OCI-LY7 (cell line): ENCODE data around the gene EIF2AK3. TPM values are rescaled to one million over a fixed set of nuclear protein-coding genes. Genes with fewer than 3 reads are reported as not detected.

ENCODE experiments used
- BruUV-seq: library from RNA; stranded (reverse); fragments of 400-500 nt; replicated peaks from 2 replicates; lab custom pipeline; 2021; lab: Mats Ljungman, UMichigan
- CTCF ChIA-PET: fragments of 300-600 bp; sonication (Branson Sonifier 250); formaldehyde crosslinking; loops from one replicate; lab custom pipeline; 2022; ENCODE audit warnings: antibody characterized with exemption; ENCODE audit not compliant: unreplicated experiment; lab: Charles Lee
- POLR2A ChIA-PET: fragments of 300-600 bp; sonication (Branson Sonifier 250); formaldehyde crosslinking; loops from one replicate; lab custom pipeline; 2022; ENCODE audit warnings: antibody characterized with exemption; lab: Charles Lee
- DNase-seq: peaks from one replicate; pipeline ENCODE4 v3.0.0-alpha.2; 2015; ENCODE audit warnings: low spot score
- H2AFZ ChIP-seq: fragments of 200-600 bp; sonication (generic), shearing (Covaris generic); 2 replicates; pipeline ENCODE4 v1.6.1; 2014; ENCODE audit warnings: mild to moderate bottlenecking, antibody characterized with exemption, low read length, moderate library complexity
- H3K27ac ChIP-seq: fragments of 200-600 bp; sonication (generic); 2 replicates; pipeline ENCODE4 v1.5.1; 2014; ENCODE audit warnings: mixed run types, low read depth, mild to moderate bottlenecking, moderate library complexity, low read length, inconsistent platforms; ENCODE audit not compliant: poor library complexity, severe bottlenecking
- H3K36me3 ChIP-seq: fragments of 200-600 bp; sonication (generic); 2 replicates; pipeline ENCODE4 v1.6.1; 2014; ENCODE audit warnings: mild to moderate bottlenecking, antibody characterized with exemption, low read length, moderate library complexity, mixed read lengths; ENCODE audit not compliant: insufficient read depth
- H3K4me1 ChIP-seq: fragments of 200-600 bp; sonication (generic); 2 replicates; pipeline ENCODE4 v1.5.1; 2014; ENCODE audit warnings: mild to moderate bottlenecking, low read length; ENCODE audit not compliant: insufficient read depth, poor library complexity, severe bottlenecking
- H3K4me2 ChIP-seq: fragments of 200-600 bp; sonication (generic); 2 replicates; pipeline ENCODE4 v1.6.1; 2014; ENCODE audit warnings: mild to moderate bottlenecking, low read length
- H3K4me3 ChIP-seq: fragments of 200-600 bp; sonication (generic); 2 replicates; pipeline ENCODE4 v1.5.1; 2014; ENCODE audit warnings: mild to moderate bottlenecking, low read depth, low read length; ENCODE audit not compliant: poor library complexity, severe bottlenecking
- H3K79me2 ChIP-seq: fragments of 200-600 bp; sonication (generic); 2 replicates; pipeline ENCODE4 v1.6.1; 2016; ENCODE audit warnings: low read depth, mild to moderate bottlenecking, low read length, moderate library complexity, mixed read lengths; ENCODE audit not compliant: insufficient read depth
- H3K9me2 ChIP-seq: fragments of 200-600 bp; sonication (generic); 2 replicates; pipeline ENCODE4 v1.6.1; 2016; ENCODE audit warnings: mild to moderate bottlenecking, low read length, mixed read lengths; ENCODE audit not compliant: insufficient read depth
- H3K9me3 ChIP-seq: fragments of 200-600 bp; sonication (generic); 2 replicates; pipeline ENCODE4 v1.6.1; 2014; ENCODE audit warnings: mild to moderate bottlenecking, mixed run types, low read length, mixed read lengths
- H4K20me1 ChIP-seq: fragments of 200-600 bp; sonication (generic); 2 replicates; pipeline ENCODE4 v1.6.1; 2014; ENCODE audit warnings: mild to moderate bottlenecking, antibody characterized with exemption, low read length, moderate library complexity, mixed read lengths; ENCODE audit not compliant: insufficient read depth
- EZH2phosphoT487 ChIP-seq: fragments of 200-600 bp; sonication (generic); IDR thresholded peaks from 2 replicates; pipeline ENCODE4 v1.6.1; 2018; ENCODE audit warnings: low read depth, borderline replicate concordance, mild to moderate bottlenecking, mixed run types, antibody characterized with exemption, low read length, moderate library complexity, mixed read lengths
- intact Hi-C: fragments of 100-400 bp; cut with micrococcal nuclease; formaldehyde crosslinking; loops from one replicate; pipeline ENCODE4 v1.10.0; 2022; ENCODE audit not compliant: unreplicated experiment
- total RNA-seq, 2 experiments: library from RNA; depleted of rRNA in 1 of 2; stranded (reverse); fragments of >200 nt in 1 of 2; shearing (Covaris generic) in 1 of 2; gene quantifications; 2 replicates each; pipeline ENCODE4 v1.2.3, GENCODE V29; 2014 to 2022
- TF ChIP-seq, protein P1 (sequence below): fragments of 200-600 bp; sonication (generic); conservative IDR thresholded peaks from 2 replicates; pipeline ENCODE4 v1.5.1; 2014; ENCODE audit warnings: mild to moderate bottlenecking, antibody characterized with exemption, low read length, moderate library complexity, mixed read lengths

The EIF2AK3 gene
- total RNA-seq, 2 experiments from 2014 or later = 49.4 to 64.5 TPM

- BruUV-seq = no TSS peak
- Histone ChIP-seq H3K9me2 (no peaks in the 10 kb centered on the region), H2AFZ (no peak overlapping the region), H3K9me3 (no peaks in the 10 kb centered on the region), H3K4me2 (peak overlapping the region; percentile 96), H4K20me1 (no peaks in the 10 kb centered on the region; the same call in 1 of the 2 replicates), H3K27ac (peak overlapping the region; percentile 35), H3K4me3 (peak overlapping the region; percentile 22), H3K79me2 (peaks cover 100% of the 10 kb centered on the region), H3K4me1 (peaks cover 85% of the 10 kb centered on the region), H3K36me3 (peaks cover 71% of the 10 kb centered on the region)
- no peak for DNase-seq
- CTCF ChIA-PET = interaction anchor here (1.1 kb wide), 1 partner anchor 228 kb away, joined by 3 read pairs; no protein-coding TSS in a partner anchor
- TF ChIP-seq, protein P1, sequence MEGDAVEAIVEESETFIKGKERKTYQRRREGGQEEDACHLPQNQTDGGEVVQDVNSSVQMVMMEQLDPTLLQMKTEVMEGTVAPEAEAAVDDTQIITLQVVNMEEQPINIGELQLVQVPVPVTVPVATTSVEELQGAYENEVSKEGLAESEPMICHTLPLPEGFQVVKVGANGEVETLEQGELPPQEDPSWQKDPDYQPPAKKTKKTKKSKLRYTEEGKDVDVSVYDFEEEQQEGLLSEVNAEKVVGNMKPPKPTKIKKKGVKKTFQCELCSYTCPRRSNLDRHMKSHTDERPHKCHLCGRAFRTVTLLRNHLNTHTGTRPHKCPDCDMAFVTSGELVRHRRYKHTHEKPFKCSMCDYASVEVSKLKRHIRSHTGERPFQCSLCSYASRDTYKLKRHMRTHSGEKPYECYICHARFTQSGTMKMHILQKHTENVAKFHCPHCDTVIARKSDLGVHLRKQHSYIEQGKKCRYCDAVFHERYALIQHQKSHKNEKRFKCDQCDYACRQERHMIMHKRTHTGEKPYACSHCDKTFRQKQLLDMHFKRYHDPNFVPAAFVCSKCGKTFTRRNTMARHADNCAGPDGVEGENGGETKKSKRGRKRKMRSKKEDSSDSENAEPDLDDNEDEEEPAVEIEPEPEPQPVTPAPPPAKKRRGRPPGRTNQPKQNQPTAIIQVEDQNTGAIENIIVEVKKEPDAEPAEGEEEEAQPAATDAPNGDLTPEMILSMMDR = no peak
- no peak for TF ChIP-seq EZH2phosphoT487
- intact Hi-C loops = no loop called here
- POLR2A ChIA-PET = interaction anchor here (0.7 to 3.3 kb wide), 5 partner anchors 10 to 30 kb away, joined by 3 to 33 read pairs (median 6); no protein-coding TSS in a partner anchor
These were observed 5.8 kb downstream of the EIF2AK3 start for GRCh38 chr2:88621432-88621831.

DNA sequence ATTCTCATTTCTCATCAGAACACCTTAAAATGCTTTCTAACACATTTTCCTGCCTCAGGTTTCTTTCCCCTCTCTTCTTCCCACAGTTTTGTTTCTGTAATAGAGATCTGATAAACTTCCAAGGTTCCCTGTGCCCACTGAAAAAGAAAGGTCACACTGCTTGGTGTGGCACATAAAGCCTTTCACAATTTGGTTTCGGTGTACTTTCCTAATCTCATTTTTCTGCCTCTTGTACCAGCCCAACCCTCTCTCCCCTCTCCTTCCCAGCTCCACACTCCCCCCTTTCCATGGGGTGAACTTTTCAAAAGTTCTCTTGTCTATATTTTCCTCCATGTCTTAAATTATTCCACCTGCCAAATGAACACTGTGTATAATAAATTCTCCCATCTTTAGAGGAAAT is 7.2 kb downstream of the EIF2AK3 start:
- BruUV-seq = no TSS peak
- no peak for DNase-seq
- no peak for TF ChIP-seq EZH2phosphoT487
- TF ChIP-seq, protein P1 = no peak
- H3K27ac ChIP-seq = no peak overlapping the region
- POLR2A ChIA-PET = interaction anchor here (0.9 to 1.2 kb wide), 3 partner anchors 9 to 15 kb away, joined by 3 to 4 read pairs (median 3); no protein-coding TSS in a partner anchor
- intact Hi-C loops = no loop called here
- CTCF ChIA-PET = no interaction called here
- H3K9me2 ChIP-seq = no peaks in the 10 kb centered on the region
- peaks cover 10% of the 10 kb centered on the region for H3K9me3 ChIP-seq
- peaks cover 100% of the 10 kb centered on the region for H3K79me2 ChIP-seq
- no peak overlapping the region for H3K4me2 ChIP-seq
- H2AFZ ChIP-seq = no peak overlapping the region
- H3K4me1 ChIP-seq = peaks cover 99% of the 10 kb centered on the region
- H3K36me3 ChIP-seq = peaks cover 71% of the 10 kb centered on the region
- no peak overlapping the region for H3K4me3 ChIP-seq
- H4K20me1 ChIP-seq = no peaks in the 10 kb centered on the region; the same call in 1 of the 2 replicates

DNA sequence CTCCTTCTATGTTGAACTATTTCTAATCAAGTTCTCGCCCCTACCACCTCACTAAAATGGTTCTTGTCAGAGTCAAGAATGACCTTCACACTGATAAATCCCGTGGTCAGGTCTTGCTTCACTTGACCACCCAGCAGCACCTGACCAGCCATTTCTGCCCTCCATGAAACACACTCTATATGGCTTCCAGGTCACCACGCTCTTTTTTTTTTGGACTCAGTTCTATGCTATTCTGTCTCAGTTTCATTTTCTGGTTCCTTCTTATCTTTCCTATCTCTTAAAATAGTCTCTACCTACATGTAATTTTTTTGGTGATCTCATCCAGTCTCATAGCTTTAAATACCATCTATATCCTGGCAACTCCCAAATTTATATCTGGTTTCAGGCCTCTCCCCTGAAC is 11.4 kb downstream of the EIF2AK3 start:
- H4K20me1 ChIP-seq = no peaks in the 10 kb centered on the region
- peak overlapping the region; percentile 30; the same call in 1 of the 2 replicates for H3K4me2 ChIP-seq
- H3K27ac ChIP-seq = peak overlapping the region; percentile 12
- H3K9me2 ChIP-seq = no peaks in the 10 kb centered on the region
- intact Hi-C loops = no loop called here
- H3K79me2 ChIP-seq = peaks cover 100% of the 10 kb centered on the region
- POLR2A ChIA-PET = interaction anchor here (1.6 kb wide), 1 partner anchor 8 kb away, joined by 8 read pairs; no protein-coding TSS in a partner anchor
- CTCF ChIA-PET = no interaction called here
- H3K36me3 ChIP-seq = peaks cover 75% of the 10 kb centered on the region
- TF ChIP-seq, protein P1 = no peak
- H3K9me3 ChIP-seq = peaks cover 10% of the 10 kb centered on the region
- DNase-seq = no peak
- no TSS peak for BruUV-seq
- H2AFZ ChIP-seq = no peak overlapping the region
- peak overlapping the region; percentile 10 for H3K4me3 ChIP-seq
- peaks cover 96% of the 10 kb centered on the region for H3K4me1 ChIP-seq
